GM18517 (cell line): ENCODE data around the gene FGF16.
"Not testable (repeated sequence)": the region's sequence is repeated elsewhere in the genome, so short reads cannot be mapped to it uniquely, and the experiment has no call there.

Source experiments
- ATAC-seq: cut with Tn5 transposase; IDR thresholded peaks from one replicate; pipeline ENCODE4 v1.9.1; 2021; ENCODE audit warnings: mild to moderate bottlenecking, moderate library complexity; ENCODE audit not compliant: unreplicated experiment

Gene FGF16

GRCh38 chrX:77446029-77446585, 1.1 kb upstream of the FGF16 start:
- no peak for ATAC-seq

- no peak for ATAC-seq
Observed at GRCh38 chrX:77447653-77448569, 722 bp downstream of the FGF16 start.

GRCh38 chrX:77450415-77450814, 3.2 kb downstream of the FGF16 start:
- ATAC-seq = no peak

- no peak for ATAC-seq
Observed at GRCh38 chrX:77450996-77451395, 3.8 kb downstream of the FGF16 start.

GRCh38 chrX:77453190-77453589, 6.0 kb downstream of the FGF16 start:
- ATAC-seq = no peak

GRCh38 chrX:77455437-77455836, 8.2 kb downstream of the FGF16 start:
- ATAC-seq = no peak

GRCh38 chrX:77484045-77484444, 36.9 kb downstream of the FGF16 start:
- ATAC-seq = no peak

GRCh38 chrX:77493677-77494553, 46.7 kb downstream of the FGF16 start:
- no peak for ATAC-seq

GRCh38 chrX:77500164-77500563, 53.0 kb downstream of the FGF16 start:
- not testable (repeated sequence) for ATAC-seq

GRCh38 chrX:77502951-77503525, 55.8 kb downstream of the FGF16 start:
- no peak for ATAC-seq

- ATAC-seq = no peak
Observed at GRCh38 chrX:77505227-77505626, 58.0 kb downstream of the FGF16 start.
